UCSD-AML1 (cell line): ENCODE measurements around the gene MIX23.

Experiments
- DNase-seq: peaks from one replicate; lab custom pipeline; 2025; ENCODE audit not compliant: unreplicated experiment; lab: John Stamatoyannopoulos, UW

The MIX23 gene

DNA sequence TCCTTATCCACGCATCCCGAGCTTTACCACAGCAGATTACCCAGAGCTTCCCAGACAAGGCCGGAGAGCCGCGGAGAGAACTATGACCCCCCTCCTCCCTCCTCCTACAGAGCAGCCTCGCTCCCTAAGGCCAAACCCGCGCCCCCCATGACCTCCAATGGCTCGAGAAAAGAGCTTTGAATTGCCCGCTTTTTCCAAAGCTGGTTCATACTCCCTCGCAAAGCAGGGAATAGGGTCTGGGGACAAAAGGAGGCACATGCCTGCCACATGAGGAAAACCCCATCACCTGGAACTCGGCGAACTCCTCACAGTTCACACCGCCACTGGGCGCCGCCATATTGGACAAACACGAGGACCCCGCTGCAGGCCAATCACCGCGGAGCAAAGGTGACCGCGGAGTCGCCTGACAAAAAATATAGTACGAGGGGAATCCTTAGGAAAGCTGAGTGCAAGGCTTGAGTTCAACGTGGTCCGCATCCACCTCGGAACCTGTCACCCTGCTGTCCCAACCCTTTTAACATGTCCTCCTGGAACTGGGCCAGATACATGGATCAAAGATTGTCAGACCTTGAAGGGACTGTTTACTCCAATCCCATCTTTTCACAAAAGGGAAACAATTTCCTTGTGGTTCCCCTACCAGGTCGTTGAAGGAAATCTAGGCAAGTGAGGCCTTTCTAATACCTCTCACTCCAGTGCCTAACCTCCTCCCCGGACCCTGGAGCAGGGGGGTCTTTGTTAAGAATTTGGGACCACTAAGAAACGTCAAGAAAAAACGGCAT is at the start of gene MIX23:
Gene MIX23, minus strand, starts transcription at position 344 of the 779 bp plus-strand sequence. Its CDS starts 7 bp downstream, at position 337.
- DNase-seq = peak; percentile 86

DNA sequence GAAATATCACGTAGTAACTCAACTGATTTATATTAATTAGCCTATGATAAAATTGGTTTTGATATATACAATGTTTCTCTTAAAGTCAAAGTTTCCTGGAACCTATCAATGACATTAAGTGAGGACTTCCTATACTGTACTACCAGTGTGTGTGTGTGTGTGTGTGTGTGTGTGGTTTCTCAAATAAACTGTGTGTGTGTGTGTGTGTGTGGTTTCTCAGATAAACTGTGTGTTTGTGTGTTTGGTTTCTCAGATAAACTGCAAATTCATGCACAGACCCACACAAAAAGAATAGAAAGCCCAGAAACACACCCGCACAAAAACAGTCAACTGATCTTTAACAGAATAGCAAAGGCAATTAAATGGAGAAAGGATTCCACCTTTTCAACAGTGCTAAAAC is 47.3 kb upstream of the MIX23 start:
- no peak for DNase-seq

DNA sequence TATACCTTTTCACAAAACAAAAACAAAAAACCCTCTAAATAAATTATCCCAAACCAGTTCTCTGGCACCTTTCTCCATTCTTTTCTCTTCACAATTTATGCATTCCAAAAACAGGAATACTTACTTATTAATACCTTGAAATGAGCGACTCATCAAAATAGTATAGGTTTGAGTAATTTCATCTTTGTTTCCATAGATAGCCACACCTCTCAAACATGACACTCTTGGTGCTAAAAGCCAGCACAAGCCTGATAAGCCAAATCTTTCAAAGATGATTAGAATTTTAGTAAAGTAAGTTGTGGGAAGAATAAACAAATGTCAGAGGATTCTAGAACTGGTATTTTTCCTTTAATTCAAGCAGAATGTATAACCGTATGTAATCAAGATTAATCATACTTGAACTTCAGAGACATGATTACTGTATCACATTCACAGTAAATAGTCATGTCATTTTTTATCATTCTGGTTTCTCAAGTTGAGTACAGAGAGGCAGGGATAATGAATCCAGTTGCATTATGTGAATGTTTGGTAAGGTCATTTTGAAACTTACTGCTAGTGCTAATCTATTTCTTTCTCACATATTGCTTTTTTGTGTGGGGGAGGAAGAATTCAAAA is 44.9 kb upstream of the MIX23 start:
- DNase-seq = no peak

DNA sequence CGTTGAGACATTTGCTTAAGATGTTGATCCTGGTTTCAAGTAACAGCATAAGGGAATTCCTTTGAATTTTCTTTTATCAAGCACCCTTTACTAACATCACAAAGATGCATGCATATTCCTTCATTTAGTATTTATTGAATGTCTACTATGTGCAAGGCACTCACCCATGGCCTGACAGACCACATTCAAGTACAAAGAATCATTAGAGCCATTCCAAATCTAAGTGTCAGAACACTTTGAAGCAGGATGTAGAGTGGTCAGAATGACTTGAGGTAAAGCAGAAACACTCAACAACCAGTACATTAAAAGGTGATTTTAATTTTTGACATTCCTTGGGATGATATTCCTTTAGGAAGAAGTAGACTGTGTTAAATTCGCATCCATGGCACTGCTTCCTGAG is 38.8 kb upstream of the MIX23 start:
- DNase-seq = no peak

DNA sequence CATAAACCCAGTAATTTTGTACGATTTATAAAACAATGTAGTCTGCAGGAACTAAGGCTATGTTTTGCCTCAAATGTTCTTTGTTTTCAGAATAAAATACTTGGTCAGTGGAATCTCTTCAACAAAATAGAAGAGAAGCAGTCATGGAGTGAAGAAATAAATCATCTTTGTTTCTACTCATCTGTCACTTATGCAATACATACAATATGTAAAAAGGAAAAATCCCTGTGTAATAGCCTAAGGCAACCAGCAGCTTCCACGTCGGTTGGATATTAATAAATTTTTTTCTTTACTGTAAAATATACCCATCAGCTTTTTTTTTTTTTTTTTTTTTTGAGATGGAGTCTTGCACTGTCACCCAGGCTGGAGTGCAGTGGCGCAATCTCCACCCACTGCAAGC is 38.1 kb upstream of the MIX23 start:
- DNase-seq = no peak

DNA sequence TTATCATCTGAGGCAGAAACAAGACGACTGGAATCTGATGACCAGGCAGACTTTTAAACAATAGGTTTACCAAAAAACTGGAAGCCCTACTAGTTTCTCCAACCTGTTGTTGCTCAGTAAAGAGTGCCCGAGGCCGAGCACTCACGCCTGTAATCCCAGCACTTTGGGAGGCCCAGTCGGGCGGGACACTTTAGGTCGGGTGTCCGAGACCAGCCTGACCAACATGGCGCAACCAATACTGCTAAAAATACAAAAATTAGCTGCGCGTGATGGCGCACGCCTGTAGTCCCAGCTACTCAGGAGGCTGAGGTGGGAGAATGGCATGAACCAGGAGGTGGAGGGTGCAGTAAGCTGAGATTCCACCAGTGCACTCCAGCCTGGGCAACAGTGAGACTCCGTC is 33.9 kb upstream of the MIX23 start:
- no peak for DNase-seq

DNA sequence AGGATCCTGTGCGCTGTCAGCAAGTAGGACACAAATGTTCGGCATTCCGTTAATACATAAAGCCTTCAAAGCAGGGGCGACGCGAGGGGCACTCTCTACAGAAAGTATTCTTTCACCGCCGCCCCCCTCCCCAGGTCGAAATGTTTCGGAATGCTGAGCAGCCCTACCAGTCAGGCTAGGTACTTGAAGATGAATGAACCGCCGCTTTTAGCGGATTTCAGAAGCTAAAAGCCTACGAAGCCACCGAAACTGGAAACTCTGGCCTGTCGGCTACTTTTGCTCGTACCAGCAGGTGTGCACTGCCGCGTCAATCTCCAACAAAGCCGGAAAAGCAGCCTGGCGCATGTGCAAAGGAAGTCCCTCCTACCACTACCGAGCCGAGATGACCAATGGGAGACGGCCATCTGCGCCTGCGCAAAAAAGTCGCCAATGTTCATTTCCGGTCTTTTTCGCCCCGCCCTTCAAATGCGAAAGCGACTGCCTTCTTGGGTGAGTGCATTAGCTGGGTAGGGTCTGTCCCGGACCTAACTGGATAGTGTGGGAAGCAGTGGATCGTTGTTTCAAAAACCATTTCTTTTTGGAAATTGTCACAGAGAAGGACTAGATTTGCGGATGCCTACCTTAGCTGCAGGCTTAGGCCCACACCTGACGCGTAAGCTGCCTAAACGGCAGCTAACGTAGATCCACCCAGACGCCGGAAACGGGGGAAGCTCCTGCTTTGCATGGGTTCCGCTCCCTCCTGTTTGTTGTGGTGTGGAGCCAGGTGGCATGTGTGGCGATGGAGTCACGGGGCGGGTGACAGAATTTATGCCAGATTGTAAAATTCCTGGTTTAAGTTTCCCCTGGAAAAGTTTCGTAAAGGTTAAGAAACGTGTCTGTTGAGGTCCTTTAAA is 33.0 kb upstream of the MIX23 start, which contains the start of gene WDR5B:
Gene WDR5B, minus strand, starts transcription at position 301 of the 893 bp plus-strand sequence. CDS start 534 bp downstream, outside the sequence.
- no peak for DNase-seq

DNA sequence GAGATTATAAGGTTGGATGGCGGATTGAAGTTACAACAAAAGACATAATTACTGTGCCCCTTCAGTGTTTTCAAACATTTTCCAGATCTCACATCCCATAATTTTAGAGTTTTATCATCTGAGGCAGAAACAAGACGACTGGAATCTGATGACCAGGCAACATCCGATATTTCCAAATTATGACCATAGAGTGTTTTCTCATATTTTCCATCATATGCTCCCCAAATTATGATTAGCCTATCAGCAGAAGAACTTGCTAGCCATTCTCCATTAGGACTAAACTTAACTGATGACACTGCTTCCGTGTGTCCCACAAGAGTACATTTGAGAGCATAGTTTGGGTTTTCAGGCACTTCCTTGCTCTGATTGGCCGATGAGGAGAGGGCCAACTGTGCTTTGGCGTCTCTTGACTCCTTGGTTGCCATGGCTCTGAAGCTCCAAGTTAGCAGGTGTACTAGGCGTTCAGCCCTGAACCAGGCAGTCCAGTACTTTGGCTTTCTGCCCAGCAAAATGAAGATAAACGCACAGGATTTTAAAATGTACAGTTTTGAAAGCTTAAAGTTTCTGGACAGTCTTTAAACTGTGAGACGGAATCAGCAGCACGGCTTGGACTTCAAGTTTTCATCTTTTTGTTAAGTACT is 32.2 kb upstream of the MIX23 start:
- DNase-seq = no peak

DNA sequence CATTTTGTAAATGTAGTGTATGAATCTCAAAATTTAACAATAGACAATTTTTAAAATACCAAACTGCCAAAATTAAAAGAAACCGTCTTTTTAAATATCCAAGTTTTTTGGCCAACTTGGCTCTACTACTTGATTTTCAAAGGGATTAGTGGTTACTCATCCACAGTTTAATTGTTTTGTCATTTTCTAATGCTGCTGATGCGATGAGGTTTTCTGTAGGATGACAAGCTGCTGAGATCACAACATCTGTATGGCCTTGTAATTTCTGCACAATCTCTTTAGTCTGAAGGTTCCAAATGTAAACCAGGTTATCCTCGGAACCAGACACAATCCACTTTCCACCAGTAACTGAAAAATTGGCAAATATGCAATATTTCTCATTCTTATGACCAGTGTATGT is 31.4 kb upstream of the MIX23 start:
- DNase-seq = no peak

DNA sequence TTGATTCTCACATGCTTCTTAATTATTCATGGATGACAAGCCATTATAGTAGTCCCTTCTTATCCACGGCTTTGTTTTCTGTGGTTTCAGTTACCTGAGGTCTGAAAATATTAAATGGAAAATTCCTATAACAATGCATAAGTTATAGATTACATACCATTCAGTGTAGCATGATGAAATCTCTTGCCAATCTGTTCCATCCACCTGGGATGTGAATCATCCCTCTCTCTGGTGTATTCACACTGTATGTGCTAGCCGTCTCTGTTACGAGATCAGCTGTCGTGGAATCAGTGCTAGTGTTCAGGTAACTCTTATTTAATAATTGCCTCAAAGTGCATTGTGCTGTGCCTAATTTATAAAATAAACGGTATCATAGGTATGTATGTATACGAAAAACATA is 27.6 kb upstream of the MIX23 start:
- DNase-seq = no peak

DNA sequence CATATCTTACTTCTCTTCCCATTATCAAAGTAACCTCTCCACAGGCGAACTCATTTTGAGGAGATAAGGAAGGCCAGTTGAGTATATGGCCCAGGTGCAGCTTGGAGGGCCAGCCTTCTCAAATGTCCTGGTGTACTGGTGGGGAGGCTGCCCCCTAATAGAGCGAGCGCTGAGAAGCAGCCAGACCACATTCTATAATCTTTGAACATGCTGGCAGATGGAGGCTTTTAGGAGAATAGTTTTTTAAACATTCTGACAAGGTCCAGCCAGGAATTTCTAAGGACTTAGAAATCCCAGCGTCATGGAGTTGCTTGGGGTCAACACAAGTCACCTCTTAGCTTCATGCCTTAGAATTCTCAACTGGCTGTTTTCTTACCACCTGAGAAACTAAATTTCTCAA is 27.1 kb upstream of the MIX23 start:
- no peak for DNase-seq

DNA sequence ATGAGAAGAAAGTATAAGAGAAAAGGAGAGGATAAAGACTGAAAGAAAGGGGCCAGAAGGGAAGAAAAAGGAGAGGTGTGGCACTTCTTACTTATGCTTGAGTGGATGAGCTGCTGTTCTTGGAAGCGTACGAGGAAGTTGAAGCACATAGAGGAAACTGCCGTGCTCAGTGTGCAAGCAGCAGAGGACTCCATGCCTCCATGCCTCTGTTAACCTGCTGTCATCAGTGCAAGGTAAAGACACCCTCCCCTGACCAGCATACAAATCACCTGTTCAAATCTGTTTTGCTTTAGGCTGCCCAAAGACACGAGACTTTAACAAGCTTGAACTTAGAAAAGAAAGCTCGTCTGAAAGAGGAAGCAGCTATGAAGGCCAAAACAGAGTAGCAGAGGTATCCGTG is 26.4 kb upstream of the MIX23 start:
- DNase-seq = no peak

DNA sequence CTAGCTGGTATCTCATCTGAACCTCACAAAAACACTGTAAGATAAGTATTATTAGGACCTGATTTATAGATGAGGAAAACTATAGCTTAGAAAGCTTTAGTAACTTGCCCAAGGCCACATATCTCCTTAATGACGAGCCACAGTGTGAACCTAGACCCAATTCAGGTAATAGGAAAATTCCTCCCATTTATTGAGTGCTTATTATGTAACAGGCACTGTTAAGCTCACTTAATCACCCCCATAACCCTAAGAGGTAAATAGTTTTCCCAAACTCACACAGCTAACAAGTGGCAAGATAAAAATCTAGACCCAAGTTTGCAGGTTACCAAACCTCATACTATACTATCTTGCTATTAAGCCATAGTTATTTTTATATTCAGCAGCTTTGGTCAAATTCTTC is 24.9 kb upstream of the MIX23 start:
- no peak for DNase-seq

DNA sequence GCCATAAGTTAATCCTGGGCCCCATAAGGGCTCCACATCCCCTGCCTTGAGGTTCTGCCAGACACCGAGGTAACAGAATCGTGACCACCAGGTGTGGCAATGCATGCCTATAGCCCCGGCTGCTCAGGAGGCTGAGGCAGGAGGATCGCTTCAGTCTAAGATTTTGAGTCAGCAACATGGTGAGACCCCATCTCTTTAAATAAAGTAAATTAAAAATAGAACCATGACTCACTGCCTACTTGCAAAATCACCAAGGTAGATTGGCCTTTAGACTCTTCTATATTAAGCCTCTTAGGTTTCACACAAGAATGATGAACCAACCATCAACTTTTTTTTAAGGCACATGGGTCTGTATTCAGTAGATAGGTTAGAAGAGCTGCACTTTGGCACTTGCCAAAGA is 23.2 kb upstream of the MIX23 start:
- no peak for DNase-seq

DNA sequence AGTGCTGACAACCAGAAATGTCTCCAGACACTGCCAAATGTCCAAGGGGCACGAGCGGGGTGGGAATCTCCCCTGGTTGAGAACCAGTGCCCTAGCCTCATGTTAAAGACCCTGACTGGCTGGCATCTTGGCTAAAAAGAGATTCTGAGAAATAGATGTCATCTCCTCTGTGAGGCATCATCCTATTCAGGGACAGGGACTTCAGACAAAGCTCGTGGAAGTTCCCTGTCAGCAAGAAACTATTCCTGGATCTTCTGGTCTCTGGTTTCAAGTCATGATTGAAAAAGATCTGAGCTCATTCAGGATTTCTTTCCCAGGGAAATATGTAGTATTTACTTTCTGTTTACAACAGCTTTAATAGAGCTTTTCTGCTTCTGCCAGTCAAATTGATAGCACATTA is 22.0 kb upstream of the MIX23 start:
- no peak for DNase-seq

DNA sequence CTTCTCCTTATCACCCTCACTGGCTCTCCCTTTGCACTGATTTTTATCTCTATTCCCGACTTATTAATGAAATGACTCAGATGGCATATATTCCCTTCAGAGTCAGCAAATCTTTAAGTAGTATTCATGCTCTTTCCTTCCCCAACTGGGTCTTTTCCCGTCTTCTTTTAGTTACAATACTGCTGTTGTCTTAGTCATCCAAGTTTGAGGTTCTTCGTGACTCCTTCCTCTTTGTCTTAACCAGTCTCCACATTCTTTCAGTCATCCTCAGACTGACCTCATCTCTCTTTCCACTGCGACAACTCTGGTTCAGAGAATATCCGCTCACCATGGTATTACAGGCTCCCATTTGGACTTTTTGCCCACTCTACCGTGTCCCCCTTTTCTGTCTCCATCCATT is 20.5 kb upstream of the MIX23 start:
- no peak for DNase-seq

DNA sequence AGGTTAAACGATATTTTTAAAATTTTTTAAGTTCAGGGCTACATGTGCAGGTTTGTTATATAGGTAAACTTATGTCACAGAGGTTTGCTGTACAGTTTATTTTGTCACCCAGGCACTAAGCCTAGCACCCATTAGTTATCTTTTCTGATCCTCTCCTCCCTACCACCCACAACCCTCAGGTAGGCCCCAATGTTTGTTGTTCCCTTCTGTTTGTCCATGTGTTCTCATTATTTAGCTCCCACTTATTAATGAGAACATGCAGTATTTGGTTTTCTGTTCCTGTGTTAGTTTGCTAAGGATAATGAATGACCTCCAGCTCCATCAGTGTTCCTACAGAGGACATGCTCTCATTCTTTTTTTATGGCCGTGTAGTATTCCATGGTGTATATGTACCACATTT is 15.9 kb upstream of the MIX23 start:
- DNase-seq = no peak

DNA sequence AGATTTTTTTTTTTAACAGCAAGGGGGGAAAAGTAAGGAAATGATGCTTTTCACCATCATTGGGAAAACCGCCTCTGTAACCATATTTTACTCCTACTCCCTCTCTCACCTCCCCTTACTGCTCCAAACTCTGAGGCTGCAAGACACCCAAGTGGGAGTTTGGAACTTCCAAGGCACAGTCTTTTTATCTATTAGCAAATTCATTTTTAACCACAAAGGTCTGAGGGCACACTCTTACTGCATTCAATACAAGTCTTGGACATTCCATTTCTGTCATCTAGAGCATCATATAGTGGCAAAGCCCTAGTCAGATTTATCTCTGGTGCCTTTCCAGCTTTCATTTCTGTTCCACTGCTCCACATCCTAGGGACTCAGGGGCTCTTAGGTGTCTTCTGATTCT is 14.2 kb upstream of the MIX23 start:
- no peak for DNase-seq

DNA sequence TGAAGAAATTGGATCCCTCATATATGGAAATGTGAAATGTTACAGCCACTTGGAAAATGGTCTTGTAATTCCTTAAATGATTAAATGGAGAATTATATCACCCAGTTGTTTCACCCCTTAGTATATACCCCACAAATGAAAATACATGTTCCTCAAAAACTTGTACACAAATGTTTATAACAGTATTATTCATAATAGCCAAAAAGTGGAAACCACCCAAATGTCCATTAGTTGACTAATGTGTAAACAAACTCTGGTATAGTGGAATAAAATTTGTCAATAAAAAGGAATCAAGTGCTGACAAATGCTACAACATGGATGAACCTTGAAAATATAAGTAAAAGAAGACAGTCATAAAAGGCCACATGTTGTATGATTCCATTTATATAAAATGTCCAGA is 13.5 kb upstream of the MIX23 start:
- DNase-seq = no peak

DNA sequence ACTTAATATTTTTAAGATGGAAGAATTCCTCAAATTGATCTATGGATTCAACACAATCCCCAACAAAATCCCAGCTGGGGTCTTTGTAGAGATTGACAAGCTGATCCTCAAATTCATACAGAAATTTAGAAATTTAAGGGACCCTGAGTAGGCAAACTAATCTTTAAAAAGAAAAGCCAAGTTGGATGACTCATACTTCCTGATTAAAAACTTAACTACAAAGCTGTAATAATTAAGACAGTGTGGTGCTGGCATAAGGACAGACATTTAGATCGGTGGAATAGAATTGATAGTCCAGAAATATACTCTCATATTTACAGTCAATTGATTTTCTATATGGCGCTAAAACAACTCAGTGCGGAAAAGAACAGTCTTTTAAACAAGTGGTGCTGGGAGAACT is 12.6 kb upstream of the MIX23 start:
- no peak for DNase-seq

DNA sequence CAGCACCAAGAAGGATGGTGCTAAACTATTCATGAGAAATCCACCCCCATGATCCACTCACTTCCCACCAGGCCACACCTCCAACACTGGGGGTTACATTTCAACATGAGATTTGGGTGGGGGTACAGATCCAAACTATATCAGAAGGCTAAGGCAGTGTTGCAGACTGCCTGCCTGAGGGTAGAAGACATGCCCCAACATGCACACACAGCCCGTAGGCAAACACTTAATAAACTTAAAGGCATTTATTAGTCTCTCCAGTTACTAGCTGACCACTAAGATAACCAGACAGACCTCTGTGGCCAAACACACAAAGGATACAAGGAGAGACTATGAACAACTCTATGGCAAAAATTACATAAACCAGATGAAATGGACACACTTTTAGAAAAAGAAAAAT is 11.1 kb upstream of the MIX23 start:
- no peak for DNase-seq
